ENCODE data around the gene GGA1. TPM values are rescaled to one million over a fixed set of nuclear protein-coding genes. Genes with fewer than 3 reads are reported as not detected.

GGA1 gene
- total and polyA plus RNA-seq, 2 donors from 2014 or later = 37.5 to 61.2 TPM

DNA sequence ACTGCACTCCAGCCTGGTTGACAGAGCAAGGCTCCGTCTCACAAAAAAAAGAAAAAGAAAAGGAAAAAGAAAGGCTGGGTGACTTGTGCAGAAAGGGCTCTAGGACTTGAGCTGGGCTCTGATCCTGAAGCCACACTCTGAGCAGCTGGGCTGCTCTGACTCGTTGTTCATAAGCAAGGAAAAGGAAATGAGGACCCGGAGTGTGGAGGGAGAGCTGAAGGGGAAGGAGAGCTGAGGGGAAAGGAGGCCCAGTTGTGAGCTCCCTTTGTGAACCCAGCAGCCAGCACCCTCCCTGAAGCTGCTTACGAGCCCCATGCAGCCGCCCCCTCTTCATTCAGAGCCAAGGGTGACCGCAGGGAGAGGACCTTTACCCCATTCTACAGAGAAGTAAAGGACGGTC, 18.5 kb downstream of the GGA1 start:
- no peak overlapping the region for H3K9ac ChIP-seq (ENCODE audit: low read length in 3 of 3)
- intact Hi-C loops (cut with DNase I) = no loop called here
- H3K4me3 ChIP-seq (ENCODE audit: low read length in 3 of 3) = no peak overlapping the region
- TF ChIP-seq, protein P1, sequence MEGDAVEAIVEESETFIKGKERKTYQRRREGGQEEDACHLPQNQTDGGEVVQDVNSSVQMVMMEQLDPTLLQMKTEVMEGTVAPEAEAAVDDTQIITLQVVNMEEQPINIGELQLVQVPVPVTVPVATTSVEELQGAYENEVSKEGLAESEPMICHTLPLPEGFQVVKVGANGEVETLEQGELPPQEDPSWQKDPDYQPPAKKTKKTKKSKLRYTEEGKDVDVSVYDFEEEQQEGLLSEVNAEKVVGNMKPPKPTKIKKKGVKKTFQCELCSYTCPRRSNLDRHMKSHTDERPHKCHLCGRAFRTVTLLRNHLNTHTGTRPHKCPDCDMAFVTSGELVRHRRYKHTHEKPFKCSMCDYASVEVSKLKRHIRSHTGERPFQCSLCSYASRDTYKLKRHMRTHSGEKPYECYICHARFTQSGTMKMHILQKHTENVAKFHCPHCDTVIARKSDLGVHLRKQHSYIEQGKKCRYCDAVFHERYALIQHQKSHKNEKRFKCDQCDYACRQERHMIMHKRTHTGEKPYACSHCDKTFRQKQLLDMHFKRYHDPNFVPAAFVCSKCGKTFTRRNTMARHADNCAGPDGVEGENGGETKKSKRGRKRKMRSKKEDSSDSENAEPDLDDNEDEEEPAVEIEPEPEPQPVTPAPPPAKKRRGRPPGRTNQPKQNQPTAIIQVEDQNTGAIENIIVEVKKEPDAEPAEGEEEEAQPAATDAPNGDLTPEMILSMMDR (IDR thresholded peaks at IDR 0.05; ENCODE audit: borderline replicate concordance, extremely low read depth, insufficient read depth) = no peak
- H3K4me1 ChIP-seq (ENCODE audit: control insufficient read depth in 2 of 3, insufficient read depth in 2 of 3, low read depth in 1 of 3, low read length in 3 of 3) = peaks cover 0 to 7% (median 2%) of the 10 kb centered on the region in 3 donors
- peaks cover 0 to 6% (median 2%) of the 10 kb centered on the region in 3 donors for H3K36me3 ChIP-seq (ENCODE audit: control insufficient read depth in 2 of 3, insufficient read depth in 3 of 3, low read length in 3 of 3)
- DNase-seq (no peak), FAIRE-seq (no peak)
- H3K27ac ChIP-seq (ENCODE audit: low read depth in 2 of 2, low read length in 2 of 2) = no peak overlapping the region
- H3K27me3 ChIP-seq (ENCODE audit: control insufficient read depth, insufficient read depth, low read length) = no peaks in the 10 kb centered on the region
- H3K9me3 ChIP-seq (ENCODE audit: control insufficient read depth in 2 of 3, insufficient read depth in 1 of 3, low read length in 3 of 3) = no peaks in the 10 kb centered on the region

DNA sequence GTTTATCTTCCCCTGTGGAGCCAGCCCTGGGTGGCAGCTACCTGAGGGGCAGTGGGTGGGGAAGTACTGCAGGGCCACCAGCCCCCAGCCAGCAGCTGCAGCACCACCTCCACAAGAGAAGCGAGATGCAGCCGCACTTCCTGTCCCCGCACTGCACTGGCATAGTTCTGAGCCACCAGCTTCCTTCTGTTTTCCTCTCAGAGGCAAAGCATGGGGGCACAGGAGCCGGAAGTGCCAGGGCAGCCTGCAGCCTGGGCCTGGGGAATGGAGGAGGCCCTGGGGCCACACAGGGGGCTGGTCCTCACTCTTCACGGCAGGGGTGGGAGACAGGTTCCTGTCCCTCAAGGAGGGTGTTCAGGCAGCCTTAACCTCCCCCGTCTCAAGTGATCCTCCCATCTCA, 18.9 kb downstream of the GGA1 start:
- H3K4me1 ChIP-seq (ENCODE audit: control insufficient read depth in 2 of 3, insufficient read depth in 2 of 3, low read depth in 1 of 3, low read length in 3 of 3) = peaks cover 0 to 7% (median 2%) of the 10 kb centered on the region in 3 donors
- no peak overlapping the region for H3K27ac ChIP-seq (ENCODE audit: low read depth in 2 of 2, low read length in 2 of 2)
- no peaks in the 10 kb centered on the region for H3K27me3 ChIP-seq (ENCODE audit: control insufficient read depth, insufficient read depth, low read length)
- FAIRE-seq (no peak), DNase-seq (peak in 1 of 5 donors; percentile 45)
- peaks cover 0 to 6% (median 2%) of the 10 kb centered on the region in 3 donors for H3K36me3 ChIP-seq (ENCODE audit: control insufficient read depth in 2 of 3, insufficient read depth in 3 of 3, low read length in 3 of 3)
- no peaks in the 10 kb centered on the region for H3K9me3 ChIP-seq (ENCODE audit: control insufficient read depth in 2 of 3, insufficient read depth in 1 of 3, low read length in 3 of 3)
- intact Hi-C loops (cut with DNase I) = no loop called here
- no peak overlapping the region for H3K4me3 ChIP-seq (ENCODE audit: low read length in 3 of 3)
- TF ChIP-seq, protein P1 (IDR thresholded peaks at IDR 0.05; ENCODE audit: borderline replicate concordance, extremely low read depth, insufficient read depth) = no peak
- no peak overlapping the region for H3K9ac ChIP-seq (ENCODE audit: low read length in 3 of 3)

DNA sequence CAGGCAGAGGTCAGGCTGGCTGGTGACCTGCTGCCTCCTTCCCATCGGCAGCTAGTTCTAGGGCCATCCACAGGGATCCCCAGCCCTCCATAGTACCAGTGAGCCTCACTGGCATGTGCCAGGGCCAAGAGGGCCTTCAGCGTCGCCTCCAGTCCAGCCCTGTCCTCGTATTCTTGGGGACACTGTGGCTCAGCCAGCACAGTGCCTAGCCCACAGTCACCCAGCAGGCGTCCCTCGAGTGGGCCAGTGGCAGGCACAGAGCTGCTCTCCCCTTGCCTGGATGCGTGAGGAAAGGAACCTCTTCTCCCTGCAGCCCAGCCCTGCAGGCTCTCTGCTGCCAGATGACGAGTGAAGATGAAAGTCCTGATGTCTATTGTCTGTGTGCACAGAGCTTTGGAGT, 20.2 kb downstream of the GGA1 start:
- no peak for DNase-seq
- Histone ChIP-seq H3K4me3 (ENCODE audit: low read length in 3 of 3) (no peak overlapping the region), H3K4me1 (ENCODE audit: control insufficient read depth in 2 of 3, insufficient read depth in 2 of 3, low read depth in 1 of 3, low read length in 3 of 3) (peaks cover 0 to 13% (median 3%) of the 10 kb centered on the region in 3 donors), H3K9ac (ENCODE audit: low read length in 3 of 3) (no peak overlapping the region), H3K27me3 (ENCODE audit: control insufficient read depth, insufficient read depth, low read length) (no peaks in the 10 kb centered on the region), H3K9me3 (ENCODE audit: control insufficient read depth in 2 of 3, insufficient read depth in 1 of 3, low read length in 3 of 3) (no peaks in the 10 kb centered on the region), H3K27ac (ENCODE audit: low read depth in 2 of 2, low read length in 2 of 2) (no peak overlapping the region), H3K36me3 (ENCODE audit: control insufficient read depth in 2 of 3, insufficient read depth in 3 of 3, low read length in 3 of 3) (peaks cover 0 to 6% (median 2%) of the 10 kb centered on the region in 3 donors)
- no peak for FAIRE-seq
- intact Hi-C loops (cut with DNase I) = no loop called here
- TF ChIP-seq, protein P1 (IDR thresholded peaks at IDR 0.05; ENCODE audit: borderline replicate concordance, extremely low read depth, insufficient read depth) = no peak

DNA sequence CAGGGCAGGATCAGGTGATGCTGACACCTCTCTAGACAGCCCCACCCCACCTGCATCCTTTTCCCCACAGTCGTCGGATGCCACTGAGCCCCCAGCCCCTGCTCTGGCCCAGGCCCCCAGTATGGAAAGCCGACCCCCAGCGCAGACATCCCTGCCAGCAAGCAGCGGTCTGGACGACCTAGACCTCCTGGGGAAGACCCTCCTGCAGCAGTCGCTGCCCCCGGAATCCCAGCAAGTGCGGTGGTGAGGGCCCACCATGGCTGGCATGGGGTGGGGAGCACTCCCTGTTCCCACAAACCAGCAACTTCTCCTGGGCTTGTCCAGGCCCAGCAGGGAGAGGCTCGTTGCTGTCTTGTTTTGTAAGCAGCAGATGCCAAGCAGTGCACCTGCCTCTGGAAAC, 21.3 kb downstream of the GGA1 start:
- Histone ChIP-seq H3K27ac (ENCODE audit: low read depth in 2 of 2, low read length in 2 of 2) (no peak overlapping the region), H3K36me3 (ENCODE audit: control insufficient read depth in 2 of 3, insufficient read depth in 3 of 3, low read length in 3 of 3) (peaks cover 0 to 6% (median 0%) of the 10 kb centered on the region in 3 donors), H3K9ac (ENCODE audit: low read length in 3 of 3) (no peak overlapping the region), H3K4me1 (ENCODE audit: control insufficient read depth in 2 of 3, insufficient read depth in 2 of 3, low read depth in 1 of 3, low read length in 3 of 3) (peaks cover 5 to 23% (median 12%) of the 10 kb centered on the region in 3 donors), H3K27me3 (ENCODE audit: control insufficient read depth, insufficient read depth, low read length) (no peaks in the 10 kb centered on the region), H3K4me3 (ENCODE audit: low read length in 3 of 3) (no peak overlapping the region), H3K9me3 (ENCODE audit: control insufficient read depth in 2 of 3, insufficient read depth in 1 of 3, low read length in 3 of 3) (no peaks in the 10 kb centered on the region)
- TF ChIP-seq, protein P1 (IDR thresholded peaks at IDR 0.05; ENCODE audit: borderline replicate concordance, extremely low read depth, insufficient read depth) = no peak
- FAIRE-seq (no peak), DNase-seq (peak in 1 of 5 donors; percentile 44)
- intact Hi-C loops (cut with DNase I) = no loop called here

Data from kidney (tissue), 14 donors.